Brain microvascular endothelial cell (primary cell): ENCODE results near the gene ODAD4.
"Not testable (repeated sequence)": the region's sequence is repeated elsewhere in the genome, so short reads cannot be mapped to it uniquely, and the experiment has no call there.

Experiments used
- DNase-seq: peaks from one replicate; pipeline ENCODE4 v3.0.0-alpha.2; 2020
- H3K27ac ChIP-seq: fragments of 250-450 bp; sonication (Bioruptor Pico); 2 replicates; pipeline ENCODE4 v1.5.1; 2020; ENCODE audit warnings: mild to moderate bottlenecking, moderate library complexity
- H3K27me3 ChIP-seq: fragments of 250-450 bp; sonication (Bioruptor Pico); replicated peaks from 2 replicates; pipeline ENCODE4 v1.5.1; 2020; ENCODE audit warnings: mild to moderate bottlenecking
- H3K36me3 ChIP-seq: fragments of 250-450 bp; sonication (Bioruptor Pico); replicated peaks from 2 replicates; pipeline ENCODE4 v1.5.1; 2020; ENCODE audit warnings: mild to moderate bottlenecking
- H3K4me3 ChIP-seq: 2 replicates; pipeline ENCODE4 v1.5.1; 2011; ENCODE audit warnings: low read depth, mild to moderate bottlenecking, control low read depth, low read length, moderate library complexity
- in situ Hi-C: cut with HindIII; loops from 2 replicates; pipeline ENCODE4 v1.10.0; 2017; ENCODE audit warnings: low sequenced_read_pairs, low pct_ligation_motif_present
- TF ChIP-seq, protein P1 (sequence below): IDR thresholded peaks from 2 replicates; pipeline ENCODE4 v1.5.1; 2011; ENCODE audit warnings: low read depth, mild to moderate bottlenecking, moderate library complexity, low read length, control low read depth, inconsistent platforms; ENCODE audit errors: missing control alignments

ODAD4 gene

DNA sequence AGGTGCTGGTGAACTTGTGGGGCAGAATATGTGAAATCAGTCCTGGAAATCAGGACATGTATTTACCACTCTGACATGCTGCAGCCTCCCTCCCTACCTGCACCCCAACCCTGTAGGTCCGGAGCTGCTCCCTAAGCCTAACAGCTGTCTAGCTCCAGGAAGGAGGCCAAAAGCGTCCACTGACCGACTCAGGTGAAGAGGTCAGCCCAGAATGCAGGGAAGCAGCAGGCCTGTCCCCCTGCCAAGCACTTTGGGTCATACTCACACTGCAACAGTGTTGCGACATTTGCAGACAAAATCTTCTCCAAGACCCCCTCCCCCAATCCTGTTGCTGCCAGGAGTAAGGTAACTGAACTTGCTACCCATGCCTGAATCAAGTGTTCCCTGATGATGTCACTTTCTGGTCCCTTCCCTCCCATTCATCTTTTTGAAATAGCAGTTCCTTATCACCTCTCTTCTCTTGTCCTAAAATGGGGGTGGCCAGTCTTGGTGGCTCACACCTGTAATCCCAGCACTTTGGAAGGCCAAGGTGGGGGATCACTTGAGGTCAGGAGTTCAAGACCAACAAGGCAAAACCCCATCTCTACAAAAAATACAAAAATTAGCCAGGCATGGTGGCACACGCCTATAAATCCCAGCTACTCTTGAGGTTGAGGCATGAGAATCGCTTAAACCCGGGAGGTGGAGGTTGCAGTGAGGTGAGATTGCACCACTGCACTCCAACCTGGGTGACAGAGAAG lies 10.4 kb upstream of the ODAD4 start:
- DNase-seq, result no peak
- in situ Hi-C loops, result no loop called here
- TF ChIP-seq, protein P1, sequence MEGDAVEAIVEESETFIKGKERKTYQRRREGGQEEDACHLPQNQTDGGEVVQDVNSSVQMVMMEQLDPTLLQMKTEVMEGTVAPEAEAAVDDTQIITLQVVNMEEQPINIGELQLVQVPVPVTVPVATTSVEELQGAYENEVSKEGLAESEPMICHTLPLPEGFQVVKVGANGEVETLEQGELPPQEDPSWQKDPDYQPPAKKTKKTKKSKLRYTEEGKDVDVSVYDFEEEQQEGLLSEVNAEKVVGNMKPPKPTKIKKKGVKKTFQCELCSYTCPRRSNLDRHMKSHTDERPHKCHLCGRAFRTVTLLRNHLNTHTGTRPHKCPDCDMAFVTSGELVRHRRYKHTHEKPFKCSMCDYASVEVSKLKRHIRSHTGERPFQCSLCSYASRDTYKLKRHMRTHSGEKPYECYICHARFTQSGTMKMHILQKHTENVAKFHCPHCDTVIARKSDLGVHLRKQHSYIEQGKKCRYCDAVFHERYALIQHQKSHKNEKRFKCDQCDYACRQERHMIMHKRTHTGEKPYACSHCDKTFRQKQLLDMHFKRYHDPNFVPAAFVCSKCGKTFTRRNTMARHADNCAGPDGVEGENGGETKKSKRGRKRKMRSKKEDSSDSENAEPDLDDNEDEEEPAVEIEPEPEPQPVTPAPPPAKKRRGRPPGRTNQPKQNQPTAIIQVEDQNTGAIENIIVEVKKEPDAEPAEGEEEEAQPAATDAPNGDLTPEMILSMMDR, result no peak

DNA sequence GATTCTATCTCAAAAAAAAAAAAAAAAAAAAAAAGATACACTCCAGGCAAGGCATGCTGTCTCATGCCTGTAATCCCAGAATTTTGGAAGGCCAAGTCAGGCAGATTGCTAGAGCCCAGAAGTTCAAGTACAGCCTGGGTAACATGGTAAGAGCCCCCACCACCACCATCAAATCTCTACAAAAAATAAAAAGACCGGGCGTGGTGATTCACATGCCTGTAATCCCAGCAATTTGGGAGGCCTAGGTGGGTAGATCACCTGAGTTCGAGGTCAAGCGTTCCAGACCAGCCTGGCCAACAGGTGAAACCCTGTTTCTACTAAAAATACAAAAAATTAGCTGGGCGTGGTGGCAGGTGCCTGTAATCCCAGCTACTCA lies 9.8 kb upstream of the ODAD4 start:
- Histone ChIP-seq H3K4me3 (no peak overlapping the region), H3K36me3 (peaks cover 3% of the 10 kb centered on the region), H3K27me3 (no peaks in the 10 kb centered on the region), H3K27ac (no peak overlapping the region)
- in situ Hi-C loops, result no loop called here
- TF ChIP-seq, protein P1, result no peak
- DNase-seq, result no peak

More for the DNA sequence above, 10.4 kb upstream of the ODAD4 start:
- Histone ChIP-seq H3K4me3 (no peak overlapping the region), H3K27ac (no peak overlapping the region), H3K27me3 (no peaks in the 10 kb centered on the region), H3K36me3 (peaks cover 3% of the 10 kb centered on the region)

DNA sequence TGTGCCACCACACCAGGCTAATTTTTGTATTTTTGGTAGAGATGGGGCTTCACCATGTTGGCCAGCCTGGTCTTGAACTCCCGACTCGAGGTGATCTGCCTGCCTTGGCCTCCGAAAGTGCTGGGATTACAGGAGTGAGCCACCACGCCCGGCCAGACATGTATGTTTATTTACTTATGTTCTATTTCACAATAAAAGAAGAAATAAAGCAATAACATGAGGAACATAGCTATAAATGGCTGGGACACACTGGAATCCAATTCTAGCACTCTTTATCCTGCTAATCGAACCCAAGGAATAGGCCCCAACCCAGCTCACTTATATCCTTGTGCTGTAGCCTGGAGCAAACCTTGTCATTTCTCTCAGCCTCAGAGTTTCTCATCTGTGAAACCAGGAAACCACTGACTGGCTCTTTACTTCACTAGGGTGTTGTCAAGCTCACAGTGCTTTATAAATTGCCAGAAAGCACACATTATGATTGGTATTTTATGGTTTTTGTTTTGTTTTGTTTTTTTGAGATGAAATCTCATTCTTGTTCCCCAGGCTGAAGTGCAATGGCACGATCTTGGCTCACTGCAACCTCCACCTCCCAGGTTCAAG lies 4.3 kb upstream of the ODAD4 start:
- no peak overlapping the region for H3K4me3 ChIP-seq
- H3K27ac ChIP-seq, result no peak overlapping the region
- TF ChIP-seq, protein P1, result no peak
- H3K27me3 ChIP-seq, result no peaks in the 10 kb centered on the region
- H3K36me3 ChIP-seq, result no peaks in the 10 kb centered on the region
- in situ Hi-C loops, result no loop called here
- no peak for DNase-seq

DNA sequence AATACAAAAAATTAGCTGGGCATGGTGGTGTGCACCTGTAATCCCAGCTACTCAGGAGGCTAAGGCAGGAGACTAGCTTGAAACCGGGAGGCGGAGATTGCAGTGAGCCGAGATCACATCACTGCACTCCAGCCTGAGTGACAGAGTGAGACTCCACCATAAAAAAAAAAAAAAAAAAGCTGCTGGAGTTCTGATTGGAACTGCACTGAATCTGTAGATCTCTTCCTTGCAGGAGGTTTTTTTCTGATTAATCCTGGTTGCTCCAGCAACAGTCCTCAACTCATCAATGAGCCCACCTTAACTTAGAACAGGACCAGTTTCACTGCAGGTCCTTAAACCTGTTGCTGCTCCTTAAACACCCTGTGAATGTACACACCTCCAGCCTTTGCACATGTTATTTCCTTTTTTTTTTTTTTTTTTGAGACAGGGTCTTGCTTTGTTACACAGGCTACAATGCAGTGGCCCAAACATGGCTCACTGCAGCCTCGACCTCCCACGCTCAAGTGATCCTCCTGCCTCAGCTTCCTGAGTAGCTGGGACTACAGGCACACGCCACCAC lies 1.6 kb upstream of the ODAD4 start:
- Histone ChIP-seq H3K4me3 (no peak overlapping the region), H3K36me3 (no peaks in the 10 kb centered on the region), H3K27ac (no peak overlapping the region), H3K27me3 (no peaks in the 10 kb centered on the region)
- TF ChIP-seq, protein P1, result no peak
- in situ Hi-C loops, result no loop called here
- no peak for DNase-seq

DNA sequence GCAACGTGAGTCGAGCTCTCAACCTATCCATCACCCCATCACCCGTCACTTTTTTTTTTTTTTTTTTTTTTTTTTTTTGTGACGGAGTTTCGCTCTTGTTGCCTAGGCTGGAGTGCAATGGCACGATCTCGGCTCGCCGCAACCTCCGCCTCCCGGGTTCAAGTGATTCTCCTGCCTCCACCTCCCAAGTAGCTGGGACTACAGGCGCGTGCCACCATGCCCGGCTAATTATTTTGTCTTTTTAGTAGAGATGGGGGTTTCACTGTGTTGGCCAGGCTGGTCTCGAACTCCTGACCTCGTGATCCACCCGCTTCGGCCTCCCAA lies 378 bp downstream of the ODAD4 start:
- Histone ChIP-seq H3K27ac (peak overlapping the region; percentile 62), H3K4me3 (peak overlapping the region; percentile 65)
- H3K27me3 ChIP-seq, H3K36me3 ChIP-seq, DNase-seq, in situ Hi-C loops: not testable (repeated sequence)

DNA sequence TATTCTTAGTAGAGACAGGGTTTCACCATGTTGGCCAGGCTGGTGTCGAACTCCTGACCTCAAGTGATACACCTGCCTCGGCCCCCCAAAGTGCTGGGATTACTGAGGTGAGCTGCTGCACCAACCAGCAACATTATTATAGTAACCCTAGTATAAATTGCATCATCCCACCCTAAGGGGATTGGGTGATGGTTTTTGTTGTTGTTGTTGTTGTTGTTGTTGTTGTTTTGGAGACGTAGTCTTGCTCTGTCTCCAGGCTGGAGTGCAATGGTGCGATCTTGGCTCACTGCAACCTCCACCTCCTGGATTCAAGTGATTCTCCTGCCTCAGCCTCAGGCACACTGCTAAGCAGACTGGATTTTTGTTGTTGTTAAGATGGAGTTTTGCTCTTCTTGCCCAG lies 1.3 kb downstream of the ODAD4 start:
- H3K27ac ChIP-seq, H3K36me3 ChIP-seq, DNase-seq, H3K27me3 ChIP-seq, H3K4me3 ChIP-seq, in situ Hi-C loops: not testable (repeated sequence)
